HepG2 (cell line): ENCODE measurements around the gene AGPAT3. TPM values are rescaled to one million over a fixed set of nuclear protein-coding genes. Genes with fewer than 3 reads are reported as not detected.
"Not testable (repeated sequence)": the region's sequence is repeated elsewhere in the genome, so short reads cannot be mapped to it uniquely, and the experiment has no call there.

Experiments
- ATAC-seq: fragments of 200-7000 bp; cut with Tn5 transposase; 3 replicates; pipeline ENCODE4 v1.9.1; 2020; ENCODE audit warnings: mild to moderate bottlenecking, moderate library complexity
- BruUV-seq: library from RNA; stranded (reverse); fragments of 400-500 nt; replicated peaks from 2 replicates; lab custom pipeline; 2021; lab: Mats Ljungman, UMichigan
- CTCF ChIA-PET: fragments of 300-600 bp; formaldehyde crosslinking; extraction: SDS; loops from one replicate; lab custom pipeline; 2021; ENCODE audit warnings: low total read pairs, inconsistent platforms, low intra/inter-chr PET ratio; lab: Yijun Ruan, JAX
- POLR2A ChIA-PET: fragments of 350-600 bp; sonication (Branson Sonifier 250); formaldehyde crosslinking; loops from one replicate; lab custom pipeline; 2020; ENCODE audit warnings: antibody characterized with exemption, inconsistent platforms; lab: Yijun Ruan, JAX
- DNase-seq: peaks from one replicate; pipeline ENCODE4 v3.0.0-alpha.2; 2015; ENCODE audit warnings: low spot score
- FAIRE-seq: peaks from 3 replicates; lab custom pipeline; 2011; peaks lifted over from hg19 to GRCh38; lab: Jason Lieb, UNC
- H2AFZ ChIP-seq: one replicate; pipeline ENCODE4 v1.6.1; 2011; ENCODE audit warnings: low read length, inconsistent platforms
- H3K27ac ChIP-seq: fragments of 300-600 bp; 3 replicates; pipeline ENCODE4 v1.8.0; 2011; ENCODE audit warnings: mixed run types, mild to moderate bottlenecking, mixed read lengths, low read length, inconsistent platforms; ENCODE audit not compliant: insufficient read depth; ENCODE audit errors: extremely low read length
- H3K27me3 ChIP-seq, 2 experiments: fragments of 200-600 bp in 1 of 2; 2 replicates in 1 of 2; 3 replicates in 1 of 2; pipeline versions ENCODE4 v1.6.0 to v1.8.0; 2011; ENCODE audit warnings: low read length in 2 of 2, mild to moderate bottlenecking in 2 of 2, moderate library complexity in 2 of 2, inconsistent platforms in 1 of 2; ENCODE audit not compliant: insufficient read depth in 2 of 2, control insufficient read depth in 1 of 2
- H3K36me3 ChIP-seq, 2 experiments: fragments of 200-600 bp in 1 of 2; replicated peaks in 1 of 2; 2 replicates in 1 of 2; 3 replicates in 1 of 2; pipeline versions ENCODE4 v1.5.1 to v1.8.0; 2011; ENCODE audit warnings: low read length in 2 of 2, inconsistent platforms in 1 of 2; ENCODE audit not compliant: insufficient read depth in 2 of 2, control insufficient read depth in 1 of 2
- H3K4me1 ChIP-seq: 2 replicates; pipeline ENCODE4 v1.5.1; 2012; ENCODE audit warnings: low read length, inconsistent platforms; ENCODE audit not compliant: insufficient read depth
- H3K4me2 ChIP-seq: 2 replicates; pipeline ENCODE4 v1.6.0; 2011; ENCODE audit warnings: low read depth, low read length, inconsistent platforms
- H3K4me3 ChIP-seq, 3 experiments: fragments of 200-600 bp in 1 of 3; sonication (generic), shearing (Covaris generic) in 1 of 3; replicated peaks in 1 of 3; 2 replicates each; pipeline ENCODE4 v1.5.1; 2011 to 2016; ENCODE audit warnings: low read length in 3 of 3, inconsistent platforms in 2 of 3, low read depth in 2 of 3, mild to moderate bottlenecking in 2 of 3, control low read depth in 1 of 3, mixed read lengths in 1 of 3; ENCODE audit not compliant: insufficient read depth in 1 of 3
- H3K79me2 ChIP-seq: one replicate; pipeline ENCODE4 v1.6.1; 2011; ENCODE audit warnings: low read length, inconsistent platforms; ENCODE audit not compliant: insufficient read depth
- H3K9ac ChIP-seq: 2 replicates; pipeline ENCODE4 v1.6.0; 2011; ENCODE audit warnings: mild to moderate bottlenecking, low read depth, low read length, inconsistent platforms; ENCODE audit not compliant: insufficient read depth
- H3K9me3 ChIP-seq: 2 replicates; pipeline ENCODE4 v1.5.1; 2012; ENCODE audit warnings: mild to moderate bottlenecking, low read length
- H4K20me1 ChIP-seq: 2 replicates; pipeline ENCODE4 v1.6.0; 2011; ENCODE audit warnings: inconsistent platforms, mild to moderate bottlenecking, low read length, moderate library complexity; ENCODE audit not compliant: insufficient read depth
- AFF4 ChIP-seq: sonication (generic); formaldehyde crosslinking; IDR thresholded peaks from 2 replicates; pipeline ENCODE4 v1.4.0; 2020; ENCODE audit warnings: missing genetic modification reagents
- GMEB1 ChIP-seq: sonication (generic); formaldehyde crosslinking; IDR thresholded peaks from 2 replicates; pipeline ENCODE4 v1.5.1; 2020; ENCODE audit warnings: missing genetic modification reagents, mild to moderate bottlenecking, borderline replicate concordance
- PHF8 ChIP-seq: sonication (generic); formaldehyde crosslinking; IDR thresholded peaks from 2 replicates; pipeline ENCODE4 v1.5.0; 2020; ENCODE audit warnings: missing genetic modification reagents
- SMARCC2 ChIP-seq: fragments of 450-650 bp; IDR thresholded peaks from 2 replicates; pipeline ENCODE4 v1.6.1; 2017; ENCODE audit warnings: antibody characterized with exemption, mild to moderate bottlenecking
- ZBTB10 ChIP-seq: sonication (generic); formaldehyde crosslinking; IDR thresholded peaks from 2 replicates; pipeline ENCODE4 v1.4.0; 2020; ENCODE audit warnings: missing genetic modification reagents, borderline replicate concordance
- ZNF441 ChIP-seq: sonication (generic); formaldehyde crosslinking; IDR thresholded peaks from 2 replicates; pipeline ENCODE4 v1.7.0; 2021; ENCODE audit warnings: missing genetic modification reagents, borderline replicate concordance
- ZNF550 ChIP-seq: sonication (generic); formaldehyde crosslinking; IDR thresholded peaks from 2 replicates; pipeline ENCODE4 v1.4.0; 2020; ENCODE audit warnings: mild to moderate bottlenecking, missing genetic modification reagents, borderline replicate concordance
- ZSCAN22 ChIP-seq: sonication (generic); formaldehyde crosslinking; IDR thresholded peaks from 2 replicates; pipeline ENCODE4 v1.4.0; 2020; ENCODE audit warnings: mild to moderate bottlenecking, missing genetic modification reagents
- WGBS: methylation state at CpG from one replicate; pipeline ENCODE4 v1.1.6; 2017; ENCODE audit warnings: low lambda C conversion rate; 5-methylcytosine and 5-hydroxymethylcytosine counted together
- in situ Hi-C: cut with HindIII; loops from 2 replicates; pipeline ENCODE4 v1.10.0; 2017; ENCODE audit warnings: low pct_unique_long_range_greater_than_20kb; ENCODE audit not compliant: extremely low pct_ligation_motif_present
- intact Hi-C: fragments of 100-400 bp; cut with micrococcal nuclease; formaldehyde crosslinking; loops from one replicate; pipeline ENCODE4 v1.10.0; 2022; ENCODE audit not compliant: unreplicated experiment
- polyA plus RNA-seq, 8 experiments: library from polyadenylated mRNA; depleted of rRNA in 3 of 8; stranded (reverse) in 7 of 8; unstranded in 1 of 8; fragments of >200 nt; fragmentation: Illumina TruSeq in 4 of 8; extraction: Trizol in 4 of 8; gene quantifications; 2 replicates each; pipeline versions ENCODE4 v1.2.1 to v1.2.3, GENCODE V29; 2011 to 2016; ENCODE audit warnings: low read depth in 4 of 8, missing spikeins in 1 of 8, mixed read lengths in 1 of 8; ENCODE audit not compliant: insufficient read depth in 1 of 8
- total RNA-seq, 5 experiments: library from RNA; depleted of rRNA; stranded (reverse); fragments of >200 nt; fragmentation: Illumina TruSeq; extraction: Trizol; gene quantifications; 2 replicates each; pipeline ENCODE4 v1.2.3, GENCODE V29; 2016; ENCODE audit warnings: low read depth in 1 of 5

The AGPAT3 gene
- total and polyA plus RNA-seq, 2 of the 13 experiments (the other 11 are each of a cell fraction or from before 2014, with no cell fraction given) = 32.2 to 54.4 TPM

GRCh38 chr21:43820466-43820865 lies 44.6 kb upstream of the AGPAT3 start (continued):
- TF ChIP-seq ZBTB10 = no peak
- no peak for TF ChIP-seq GMEB1 (CRISPR knock-in tag)
- no peak for TF ChIP-seq ZNF550 (CRISPR knock-in tag)
- no peak for TF ChIP-seq AFF4 (CRISPR knock-in tag)
- TF ChIP-seq PHF8 (CRISPR knock-in tag) = no peak
- TF ChIP-seq ZNF441 = no peak
- TF ChIP-seq SMARCC2 = no peak
- no peak for TF ChIP-seq ZSCAN22

- WGBS = 39% methylated on average over 5 of the region's 25 CpGs
- H3K4me1 ChIP-seq = peaks cover 20% of the 10 kb centered on the region
- FAIRE-seq, H3K4me2 ChIP-seq, H3K79me2 ChIP-seq, H2AFZ ChIP-seq, ATAC-seq, H4K20me1 ChIP-seq, DNase-seq, POLR2A ChIA-PET, H3K9ac ChIP-seq, H3K36me3 ChIP-seq, H3K9me3 ChIP-seq, in situ Hi-C loops, intact Hi-C loops, CTCF ChIA-PET, H3K4me3 ChIP-seq, H3K27ac ChIP-seq, BruUV-seq: not testable (repeated sequence)
- peaks cover 9 to 36% of the 10 kb centered on the region in 2 experiments for H3K27me3 ChIP-seq
Observed at GRCh38 chr21:43822166-43822565, 42.9 kb upstream of the AGPAT3 start.

GRCh38 chr21:43822741-43823140 lies 42.3 kb upstream of the AGPAT3 start:
- H4K20me1 ChIP-seq, ATAC-seq, in situ Hi-C loops, POLR2A ChIA-PET, CTCF ChIA-PET, H3K4me2 ChIP-seq, DNase-seq, BruUV-seq, FAIRE-seq, H3K36me3 ChIP-seq, H3K4me3 ChIP-seq, H2AFZ ChIP-seq, H3K79me2 ChIP-seq, H3K9me3 ChIP-seq, H3K27ac ChIP-seq, H3K9ac ChIP-seq, intact Hi-C loops: not testable (repeated sequence)
- Histone ChIP-seq H3K4me1 (peaks cover 18% of the 10 kb centered on the region), H3K27me3 (peaks cover 9 to 36% of the 10 kb centered on the region in 2 experiments)
- WGBS = 55% methylated on average over 2 of the region's 5 CpGs
